ENCODE results near the gene ABCD3. TPM values are rescaled to one million over a fixed set of nuclear protein-coding genes. Genes with fewer than 3 reads are reported as not detected.
"Not testable (repeated sequence)": the region's sequence is repeated elsewhere in the genome, so short reads cannot be mapped to it uniquely, and the experiment has no call there.

ABCD3 gene
- polyA plus RNA-seq, 4 donors, result 60.4 to 84.0 (median 68.8) TPM

DNA sequence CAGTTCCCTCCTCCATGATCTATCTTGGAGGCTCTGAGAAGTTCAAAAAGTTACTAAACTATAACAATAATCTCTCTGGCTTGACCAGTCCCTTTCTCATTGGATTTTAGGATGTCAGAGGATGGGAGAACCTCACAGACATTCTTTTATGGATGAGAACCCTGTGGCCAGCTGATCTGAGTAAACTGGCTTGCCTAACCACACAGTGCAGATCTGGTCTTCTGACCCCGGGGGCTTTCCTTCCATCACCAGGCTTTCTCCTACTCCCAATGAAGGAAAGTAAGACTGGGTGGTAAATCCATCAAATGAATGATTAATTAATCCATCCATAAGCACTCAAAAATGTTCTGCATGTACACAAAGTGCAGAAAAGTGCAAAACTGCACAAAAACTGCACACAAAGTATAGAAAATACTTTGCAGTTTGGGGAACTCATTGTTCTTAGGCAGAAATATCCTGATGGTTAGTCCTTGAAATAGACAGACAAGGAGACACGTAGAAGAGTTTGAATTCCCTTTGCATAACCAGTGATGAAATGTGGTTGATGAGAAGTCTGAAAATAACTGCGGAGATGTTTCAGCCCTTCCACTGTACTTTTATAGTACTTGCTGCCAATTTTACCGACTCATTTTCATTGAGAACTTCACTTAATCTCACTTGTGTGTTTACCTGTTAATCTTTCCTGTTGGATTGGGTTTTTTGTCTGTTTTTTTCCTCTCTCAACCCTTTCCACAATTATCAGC lies 125.9 kb downstream of the ABCD3 start:
- no peak for DNase-seq (ENCODE audit: low read depth in 4 of 4, low spot score in 3 of 4)

DNA sequence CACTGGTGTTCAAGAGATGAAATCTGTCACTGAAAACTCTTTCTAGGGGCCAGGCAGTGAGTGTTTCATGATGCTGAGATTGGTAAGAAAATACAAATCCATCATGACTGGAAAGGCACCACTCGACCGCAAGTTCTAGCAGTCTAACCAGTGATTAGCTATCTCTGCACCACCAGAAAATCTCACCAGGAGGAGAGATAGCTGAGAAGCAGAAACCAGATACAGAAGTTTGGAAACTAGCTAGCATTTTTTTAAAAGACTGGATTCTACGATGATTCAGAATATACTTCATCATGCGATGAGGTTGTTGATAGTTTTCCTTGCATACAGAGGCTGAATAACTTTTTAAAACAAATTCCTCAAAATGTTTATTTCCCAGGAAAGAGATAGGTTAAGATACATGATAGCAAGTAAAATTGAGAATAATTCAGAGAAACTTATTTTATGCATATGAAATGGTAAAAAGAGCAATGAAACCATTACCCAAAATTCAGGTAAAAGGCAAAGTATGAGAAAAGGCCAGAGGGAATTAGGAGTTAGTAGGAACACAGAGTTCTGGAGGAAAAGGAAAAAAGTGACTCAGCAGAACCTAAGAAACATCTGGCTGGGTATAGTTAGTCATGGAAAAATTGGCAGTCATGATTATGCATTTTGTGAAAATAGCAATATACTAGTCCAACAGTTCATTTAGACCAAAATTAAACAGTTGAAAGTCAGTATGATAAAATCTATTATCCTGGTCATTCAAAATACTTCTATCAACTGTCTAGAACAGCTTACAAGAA lies 126.7 kb downstream of the ABCD3 start:
- DNase-seq (ENCODE audit: low read depth in 4 of 4, low spot score in 3 of 4), result no peak

DNA sequence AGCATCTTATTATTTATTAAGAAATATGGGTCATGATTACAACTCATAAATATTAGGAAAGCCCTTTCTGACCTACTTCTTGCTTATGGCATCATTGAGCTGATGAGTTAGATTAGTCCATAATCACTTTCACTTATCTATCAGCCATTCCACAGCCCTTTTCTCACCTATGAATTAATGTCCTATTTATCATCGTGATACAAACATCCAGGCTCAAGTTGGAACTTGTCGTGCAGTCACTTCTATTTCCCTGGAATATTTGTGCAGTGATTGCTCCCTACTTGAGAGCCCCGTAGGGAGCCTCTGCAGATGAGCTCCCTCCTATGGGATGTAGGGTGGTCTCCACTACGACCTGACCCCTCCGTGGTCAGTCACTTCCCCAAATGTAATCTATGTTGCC lies 131.5 kb downstream of the ABCD3 start:
- no peak for DNase-seq (ENCODE audit: low read depth in 4 of 4, low spot score in 3 of 4)

DNA sequence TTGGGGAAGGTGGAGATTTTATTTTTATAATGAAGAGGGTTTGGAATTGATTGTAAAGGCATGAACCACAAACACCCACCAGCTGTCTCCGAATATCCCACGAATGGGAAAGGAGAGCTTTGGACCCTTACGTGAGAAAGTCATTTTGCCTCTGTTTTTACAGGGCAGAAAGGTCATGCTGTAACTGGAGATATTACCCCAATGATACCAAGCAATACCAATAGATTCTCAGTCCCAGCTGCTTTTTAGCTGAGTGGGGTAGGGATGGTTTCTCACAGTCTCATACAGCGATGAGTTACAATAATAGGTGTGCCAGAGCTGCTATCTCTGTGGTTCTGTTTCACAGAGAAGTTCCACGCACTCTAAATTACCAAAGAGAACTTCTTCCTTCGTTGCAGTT lies 132.2 kb downstream of the ABCD3 start:
- no peak for DNase-seq (ENCODE audit: low read depth in 4 of 4, low spot score in 3 of 4)

DNA sequence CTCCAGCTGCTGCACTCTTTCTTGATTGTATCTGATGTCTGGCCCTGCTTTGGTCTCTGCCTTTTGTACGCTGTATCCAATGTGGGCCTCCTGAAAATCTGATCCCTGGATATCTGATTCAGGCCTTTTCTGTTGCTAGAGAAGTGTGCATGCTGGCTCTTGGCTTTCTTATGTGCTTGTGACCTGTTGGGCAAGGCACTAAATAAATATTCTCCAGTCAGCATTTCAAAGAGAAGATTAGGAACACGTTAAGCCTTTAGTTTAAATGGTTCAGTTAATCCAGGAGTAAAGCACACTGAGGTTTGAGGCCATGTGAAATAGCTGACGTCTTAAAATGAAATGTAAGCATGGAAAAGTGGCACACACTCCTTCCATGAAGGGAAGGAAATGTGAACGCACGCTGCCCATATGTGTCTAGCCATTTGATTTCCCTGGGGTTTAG lies 132.6 kb downstream of the ABCD3 start:
- DNase-seq (ENCODE audit: low read depth in 4 of 4, low spot score in 3 of 4), result no peak

DNA sequence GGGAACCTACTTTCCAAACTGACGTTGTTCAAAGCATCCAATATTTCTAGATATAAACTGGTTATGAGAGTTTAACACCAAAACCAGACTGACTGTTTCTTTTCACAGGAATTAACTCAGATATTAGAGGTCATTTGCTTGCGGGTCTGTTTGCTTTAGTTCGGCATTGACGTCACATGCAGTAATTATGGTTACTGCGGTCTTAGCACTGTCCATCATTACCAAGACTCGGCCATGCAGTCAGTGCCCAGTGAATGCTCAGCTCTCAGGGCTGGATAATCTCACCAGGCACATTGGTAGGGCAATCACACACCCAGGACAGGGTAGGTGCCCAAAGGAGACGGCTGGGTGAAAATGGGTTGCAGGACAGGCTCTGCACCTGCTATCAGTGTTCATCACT lies 133.3 kb downstream of the ABCD3 start:
- DNase-seq (ENCODE audit: low read depth in 4 of 4, low spot score in 3 of 4), result no peak

DNA sequence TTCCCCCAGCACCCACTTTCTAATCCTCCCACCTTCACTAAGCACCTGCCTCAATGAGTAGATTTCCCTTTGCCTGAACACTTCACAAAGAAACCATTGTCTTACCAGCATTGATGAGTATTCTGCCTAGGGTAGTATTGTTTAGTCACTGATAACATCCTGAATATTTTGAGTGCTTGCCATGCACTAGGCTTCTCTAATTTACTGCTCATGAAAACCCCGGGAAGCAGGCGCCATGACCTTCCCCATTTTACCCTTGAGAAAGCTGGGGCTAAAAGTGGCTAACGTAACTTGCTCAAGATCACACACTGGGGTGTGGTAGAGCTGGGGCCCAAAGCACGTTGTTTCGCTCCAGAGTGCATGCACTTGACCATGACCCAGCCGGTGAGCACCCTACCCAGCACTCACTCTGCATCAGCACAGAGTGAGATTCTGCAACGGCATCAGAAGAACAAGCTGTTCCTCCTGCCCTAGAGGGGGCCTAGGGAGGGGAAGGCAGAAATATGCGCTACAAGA lies 133.9 kb downstream of the ABCD3 start:
- no peak for DNase-seq (ENCODE audit: low read depth in 4 of 4, low spot score in 3 of 4)

DNA sequence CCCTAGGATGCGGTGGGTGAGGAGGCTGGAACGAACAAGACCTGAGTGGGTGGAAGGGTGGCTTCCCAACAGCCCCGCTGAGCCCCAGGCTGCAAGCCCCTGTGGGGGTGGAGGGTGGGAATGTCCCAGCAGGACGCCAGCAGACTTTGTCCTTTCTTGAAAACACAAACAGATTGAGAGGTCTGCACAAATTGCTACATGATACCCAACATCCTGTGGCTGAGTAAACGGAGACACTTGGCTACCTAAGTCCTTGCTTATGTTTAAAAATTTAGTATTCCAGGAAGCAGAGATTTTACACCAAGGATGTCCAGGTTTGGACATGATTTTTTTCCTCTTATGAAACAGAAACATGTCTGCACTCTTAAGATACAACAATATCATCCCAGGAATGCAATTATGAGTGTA lies 135.1 kb downstream of the ABCD3 start:
- no peak for DNase-seq (ENCODE audit: low read depth in 4 of 4, low spot score in 3 of 4)

DNA sequence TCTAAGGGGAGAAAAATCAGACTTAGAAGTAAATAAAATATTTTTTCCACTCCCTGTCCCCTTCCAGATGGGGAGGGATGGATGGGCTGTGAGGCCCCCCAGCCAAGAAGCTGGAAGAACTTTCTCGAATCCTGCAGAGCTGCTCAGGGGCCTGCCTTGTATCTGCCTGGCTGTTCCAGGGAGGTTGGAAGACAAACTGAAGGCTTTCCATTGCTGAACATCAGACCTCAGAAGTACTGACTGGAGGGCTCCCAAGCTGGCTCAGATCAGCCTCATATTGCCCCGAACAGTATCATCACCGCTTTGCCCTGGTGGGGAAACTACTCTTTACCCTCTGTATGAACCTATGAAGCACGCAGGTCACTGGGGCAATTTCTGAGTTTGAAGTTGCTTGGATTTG lies 135.7 kb downstream of the ABCD3 start:
- DNase-seq (ENCODE audit: low read depth in 4 of 4, low spot score in 3 of 4), result no peak

DNA sequence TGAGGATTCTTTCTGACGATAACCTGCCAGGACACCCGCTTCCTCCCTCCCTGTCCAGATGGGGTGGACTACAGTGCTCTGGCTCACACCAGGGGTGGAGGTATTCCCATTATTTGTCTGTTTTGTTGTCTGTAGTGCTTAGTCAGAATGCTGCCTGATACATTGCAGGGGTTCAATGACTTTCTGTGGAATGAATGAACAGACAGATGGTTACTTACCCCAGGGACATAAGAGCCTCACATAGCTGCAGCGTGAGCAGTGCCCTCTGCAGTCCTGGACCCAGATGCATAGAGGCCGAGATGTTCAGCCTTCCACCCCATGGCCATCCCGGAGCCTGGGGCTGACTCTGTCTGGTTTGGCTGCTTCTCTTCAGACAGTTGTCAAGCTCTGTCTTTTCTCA lies 136.4 kb downstream of the ABCD3 start:
- DNase-seq (ENCODE audit: low read depth in 4 of 4, low spot score in 3 of 4), result no peak

DNA sequence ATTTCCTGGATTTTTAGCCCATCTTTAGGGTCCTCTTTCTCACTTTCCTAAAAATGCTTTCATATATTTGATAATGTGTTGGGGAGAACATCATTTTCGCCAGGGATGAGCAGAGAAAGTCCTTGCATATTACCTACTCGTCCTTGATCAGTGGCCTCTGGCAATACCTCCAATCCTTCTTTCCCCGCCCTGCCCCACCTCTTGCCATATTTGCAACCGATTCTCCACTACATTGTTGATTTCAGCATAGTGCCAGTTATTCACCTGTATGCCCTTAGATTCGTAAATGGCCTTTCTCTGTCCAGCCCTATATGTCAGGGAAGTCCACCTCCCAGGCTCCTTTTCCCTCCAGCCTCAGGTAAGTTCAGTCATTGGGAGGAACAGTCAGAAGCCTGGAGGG lies 136.9 kb downstream of the ABCD3 start:
- no peak for DNase-seq (ENCODE audit: low read depth in 4 of 4, low spot score in 3 of 4)

DNA sequence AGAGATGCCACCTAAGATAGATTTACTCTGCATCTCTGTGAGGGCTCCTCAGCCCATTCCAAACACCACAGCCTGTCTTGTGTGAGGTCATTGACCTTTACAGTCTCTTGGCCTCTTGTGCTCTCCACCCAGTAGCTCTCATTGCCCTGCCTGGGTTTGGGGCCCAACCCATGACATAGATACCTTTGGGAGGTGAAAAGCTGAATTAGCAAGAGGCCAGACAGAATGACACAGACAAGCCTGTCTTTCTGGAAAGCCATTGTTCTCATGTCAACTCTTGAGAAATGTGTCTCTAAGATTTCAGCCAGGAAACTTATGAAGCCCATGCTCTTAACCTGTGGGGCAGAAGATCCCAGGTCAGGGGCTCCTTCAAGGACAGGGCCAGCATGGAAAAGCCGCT lies 141.7 kb downstream of the ABCD3 start:
- no peak for DNase-seq (ENCODE audit: low read depth in 4 of 4, low spot score in 3 of 4)

DNA sequence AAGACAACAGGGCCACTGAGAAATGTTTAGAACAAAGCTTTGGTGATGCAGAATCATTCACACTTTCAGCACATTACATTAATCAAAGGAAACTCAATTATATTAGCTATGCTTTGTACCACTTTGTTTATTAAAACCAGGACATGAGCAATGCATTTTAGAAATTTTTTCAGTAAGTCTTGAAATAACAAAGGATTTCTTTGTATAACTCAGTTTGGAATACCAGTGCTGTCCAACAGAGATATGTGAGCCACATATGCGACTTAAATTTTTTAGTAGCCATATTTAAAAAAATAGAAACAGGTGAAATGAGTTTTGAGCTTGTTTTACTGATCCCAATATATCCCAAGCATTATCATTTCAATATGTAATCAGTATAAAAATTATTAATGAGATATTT lies 142.1 kb downstream of the ABCD3 start:
- DNase-seq (ENCODE audit: low read depth in 4 of 4, low spot score in 3 of 4), result no peak

DNA sequence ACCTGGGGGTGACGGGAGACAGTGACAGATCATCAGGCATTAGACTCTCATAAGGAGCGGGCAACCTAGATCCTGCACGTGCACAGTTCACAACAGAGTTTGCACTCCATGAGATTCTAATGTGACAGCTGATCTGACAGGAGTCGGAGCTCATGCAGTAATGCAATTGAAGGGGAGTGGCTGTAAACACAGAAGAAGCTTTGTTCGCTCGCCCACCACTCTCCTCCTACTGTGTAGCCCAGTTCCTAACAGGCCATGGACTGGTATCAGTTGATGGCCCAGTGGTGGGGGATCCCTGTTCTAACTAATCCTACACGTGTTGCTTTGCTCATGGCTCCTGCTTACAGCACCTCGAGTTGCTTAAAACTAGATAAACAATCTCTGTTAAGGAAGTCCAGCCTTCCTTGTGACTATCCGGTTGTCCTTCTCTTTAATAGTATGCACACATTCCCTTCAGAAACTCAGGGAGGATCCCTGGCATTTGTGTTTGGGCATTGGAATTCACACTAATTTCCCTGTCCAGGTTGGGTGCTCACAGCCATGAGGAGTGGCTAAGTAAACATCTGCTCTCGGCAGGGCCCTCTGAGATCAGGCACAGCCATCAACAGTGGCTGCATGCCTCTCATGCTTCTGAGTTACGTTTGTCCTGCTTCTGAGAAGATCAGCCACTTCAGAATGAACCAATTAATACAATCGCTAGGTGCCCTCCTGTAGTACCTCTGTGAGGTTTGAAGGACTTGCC lies 144.5 kb downstream of the ABCD3 start:
- no peak for DNase-seq (ENCODE audit: low read depth in 4 of 4, low spot score in 3 of 4)

DNA sequence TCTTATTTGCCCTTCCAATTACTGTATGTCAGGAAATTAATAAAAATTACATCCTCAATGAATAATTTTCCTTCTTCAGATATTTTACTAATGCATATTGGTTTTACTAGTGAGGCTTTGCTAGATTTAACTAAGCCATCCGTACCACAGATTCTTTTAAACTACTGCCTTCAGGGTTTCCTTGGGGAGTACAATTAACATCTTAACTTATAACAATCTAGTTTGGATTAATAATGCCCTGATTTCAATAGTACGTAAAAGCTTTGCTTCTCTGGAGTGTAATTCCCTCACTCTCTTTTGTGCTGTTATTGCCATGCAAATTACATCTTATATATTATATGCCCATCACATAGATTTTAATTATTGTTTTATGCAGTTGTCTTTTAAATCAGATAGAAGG lies 147.7 kb downstream of the ABCD3 start:
- no peak for DNase-seq (ENCODE audit: low read depth in 4 of 4, low spot score in 3 of 4)

DNA sequence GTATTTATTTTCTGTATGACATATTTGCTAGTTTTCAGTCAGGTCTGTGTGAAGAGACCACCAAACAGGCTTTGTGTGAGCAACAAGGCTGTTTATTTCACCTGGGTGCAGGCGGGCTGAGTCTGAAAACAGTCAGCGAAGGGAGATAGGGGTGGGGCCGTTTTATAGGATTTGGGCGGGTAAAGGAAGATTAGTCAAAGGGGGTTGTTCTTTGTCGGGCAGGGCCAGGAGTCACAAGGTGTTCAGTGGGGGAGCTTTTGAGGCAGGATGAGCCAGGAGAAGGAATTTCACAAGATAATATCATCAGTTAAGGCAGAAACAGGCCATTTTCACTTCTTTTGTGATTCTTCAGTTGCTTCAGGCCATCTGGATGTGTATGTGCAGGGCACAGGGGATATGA lies 148.2 kb downstream of the ABCD3 start:
- not testable (repeated sequence) for DNase-seq (ENCODE audit: low read depth in 4 of 4, low spot score in 3 of 4)

DNA sequence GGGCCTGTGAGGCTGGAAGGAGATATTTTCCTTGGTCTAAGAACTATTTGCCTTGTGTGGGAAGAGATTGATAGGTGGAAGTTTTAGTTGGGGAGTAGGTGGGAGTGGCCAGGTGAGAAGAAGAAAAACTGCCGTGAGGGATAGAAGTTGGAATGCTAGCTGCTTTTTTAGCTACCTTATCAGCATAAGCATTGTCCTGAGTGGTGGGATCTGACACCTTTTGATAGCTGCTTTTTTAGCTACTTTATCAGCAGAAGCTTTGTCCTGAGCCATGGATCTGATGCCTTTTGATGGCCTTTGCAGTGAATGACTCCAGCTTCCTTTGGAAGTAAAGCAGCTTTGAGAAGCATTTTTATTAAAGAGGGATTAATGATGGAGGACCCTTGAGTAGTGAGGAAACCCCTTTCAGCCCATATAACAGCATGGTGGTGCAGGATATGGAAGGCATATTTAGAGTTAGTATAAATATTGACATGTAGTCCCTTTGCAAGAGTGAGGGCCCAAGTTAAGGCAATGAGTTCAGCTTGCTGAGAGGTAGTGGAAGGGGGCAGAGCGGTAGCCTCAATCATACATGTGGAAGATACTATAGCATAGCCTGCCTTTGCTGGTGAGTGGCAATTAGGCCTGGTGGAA lies 149.9 kb downstream of the ABCD3 start:
- DNase-seq (ENCODE audit: low read depth in 4 of 4, low spot score in 3 of 4), result not testable (repeated sequence)

All from right renal pelvis (tissue), 4 donors.